Loucy (cell line): ENCODE results near the gene NDEL1.

Experiments used
- H2AFZ ChIP-seq: fragments of 200-600 bp; sonication (generic); 2 replicates; pipeline ENCODE4 v1.6.0; 2016; ENCODE audit warnings: antibody characterized with exemption, mild to moderate bottlenecking, low read length, moderate library complexity
- H3F3A ChIP-seq: fragments of 200-600 bp; 2 replicates; pipeline ENCODE4 v1.6.0; 2016; ENCODE audit warnings: antibody characterized with exemption, low read depth, mild to moderate bottlenecking
- H3K27me3 ChIP-seq: fragments of 200-600 bp; sonication (generic); 2 replicates; pipeline ENCODE4 v1.6.1; 2014; ENCODE audit warnings: low read length, mild to moderate bottlenecking; ENCODE audit not compliant: insufficient read depth, poor library complexity, severe bottlenecking
- H3K36me3 ChIP-seq: fragments of 200-600 bp; sonication (generic); 2 replicates; pipeline ENCODE4 v1.6.1; 2016; ENCODE audit warnings: low read length; ENCODE audit not compliant: insufficient read depth
- H3K4me1 ChIP-seq: fragments of 200-600 bp; sonication (generic); 2 replicates; pipeline ENCODE4 v1.5.1; 2014; ENCODE audit warnings: low read length, mild to moderate bottlenecking; ENCODE audit not compliant: insufficient read depth, poor library complexity, severe bottlenecking
- H3K4me2 ChIP-seq: fragments of 200-600 bp; sonication (generic); 2 replicates; pipeline ENCODE4 v1.6.0; 2014; ENCODE audit warnings: antibody characterized with exemption, low read length, low read depth, mild to moderate bottlenecking; ENCODE audit not compliant: poor library complexity, severe bottlenecking
- H3K4me3 ChIP-seq: fragments of 200-600 bp; sonication (generic); 2 replicates; pipeline ENCODE4 v1.5.1; 2014; ENCODE audit warnings: low read length, mild to moderate bottlenecking, mixed read lengths; ENCODE audit not compliant: poor library complexity, severe bottlenecking
- H3K79me2 ChIP-seq: fragments of 200-600 bp; sonication (generic); 2 replicates; pipeline ENCODE4 v1.6.1; 2014; ENCODE audit warnings: low read length; ENCODE audit not compliant: insufficient read depth
- H3K9ac ChIP-seq: fragments of 200-600 bp; sonication (generic); 2 replicates; pipeline ENCODE4 v1.6.0; 2014; ENCODE audit warnings: mild to moderate bottlenecking, low read depth, low read length, moderate library complexity; ENCODE audit not compliant: poor library complexity, severe bottlenecking
- H3K9me2 ChIP-seq: fragments of 200-600 bp; sonication (generic); replicated peaks from 2 replicates; pipeline ENCODE4 v1.6.1; 2016; ENCODE audit warnings: low read depth, low read length, mixed read lengths
- H3K9me3 ChIP-seq: fragments of 200-600 bp; sonication (generic); 2 replicates; pipeline ENCODE4 v1.6.1; 2014; ENCODE audit warnings: mild to moderate bottlenecking, antibody characterized with exemption, low read length, low read depth; ENCODE audit not compliant: insufficient read depth
- H4K20me1 ChIP-seq: fragments of 200-600 bp; sonication (generic); 2 replicates; pipeline ENCODE4 v1.6.0; 2014; ENCODE audit warnings: antibody characterized with exemption, low read length, mild to moderate bottlenecking; ENCODE audit not compliant: insufficient read depth, poor library complexity, severe bottlenecking
- EZH2phosphoT487 ChIP-seq: fragments of 200-600 bp; IDR thresholded peaks from 2 replicates; pipeline ENCODE4 v1.6.1; 2018; ENCODE audit warnings: antibody characterized with exemption, mild to moderate bottlenecking, moderate library complexity, borderline replicate concordance
- TF ChIP-seq, protein P1 (sequence below): fragments of 200-600 bp; sonication (generic); conservative IDR thresholded peaks from 2 replicates; pipeline ENCODE4 v1.5.1; 2014; ENCODE audit warnings: mild to moderate bottlenecking, antibody characterized with exemption, low read length

The NDEL1 gene

DNA sequence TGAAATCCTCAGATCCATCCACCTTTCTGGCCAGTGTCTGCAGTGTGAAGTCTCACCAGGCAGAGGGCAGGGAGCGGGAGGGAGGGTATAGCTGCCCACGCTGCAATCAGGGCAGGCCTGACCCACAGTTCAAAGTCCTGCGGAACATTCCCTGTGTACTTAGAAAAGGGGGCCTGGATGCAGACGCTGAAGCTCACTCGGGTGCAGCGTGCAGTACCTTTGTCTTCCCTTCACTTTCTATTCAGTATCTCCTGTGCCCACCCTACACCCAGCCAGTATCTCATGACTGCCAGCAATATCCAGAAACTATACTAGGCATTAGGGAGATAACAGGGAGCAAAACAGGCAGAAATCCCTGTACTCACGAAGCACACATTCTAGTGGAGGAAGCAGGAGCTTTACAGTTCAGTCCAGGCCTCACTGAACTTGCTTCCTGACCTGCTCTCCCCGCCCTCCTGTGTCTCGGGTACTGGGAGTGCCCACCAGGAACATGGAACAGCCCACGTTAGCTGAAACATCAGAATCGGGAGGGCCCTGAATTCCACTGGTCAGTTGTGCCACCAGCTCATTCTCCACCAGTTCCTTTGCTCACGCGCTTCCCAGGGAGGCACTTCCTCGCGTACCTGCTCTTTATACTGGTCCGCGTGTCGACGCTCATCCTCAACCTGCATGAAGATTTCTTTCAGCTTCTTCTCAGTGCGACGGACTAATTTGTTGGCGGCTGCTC, 42.2 kb downstream of the NDEL1 start:
- Histone ChIP-seq H3K36me3 (peaks cover 98% of the 10 kb centered on the region; the same call in 1 of the 2 replicates), H2AFZ (no peak overlapping the region), H3K4me1 (no peaks in the 10 kb centered on the region)

DNA sequence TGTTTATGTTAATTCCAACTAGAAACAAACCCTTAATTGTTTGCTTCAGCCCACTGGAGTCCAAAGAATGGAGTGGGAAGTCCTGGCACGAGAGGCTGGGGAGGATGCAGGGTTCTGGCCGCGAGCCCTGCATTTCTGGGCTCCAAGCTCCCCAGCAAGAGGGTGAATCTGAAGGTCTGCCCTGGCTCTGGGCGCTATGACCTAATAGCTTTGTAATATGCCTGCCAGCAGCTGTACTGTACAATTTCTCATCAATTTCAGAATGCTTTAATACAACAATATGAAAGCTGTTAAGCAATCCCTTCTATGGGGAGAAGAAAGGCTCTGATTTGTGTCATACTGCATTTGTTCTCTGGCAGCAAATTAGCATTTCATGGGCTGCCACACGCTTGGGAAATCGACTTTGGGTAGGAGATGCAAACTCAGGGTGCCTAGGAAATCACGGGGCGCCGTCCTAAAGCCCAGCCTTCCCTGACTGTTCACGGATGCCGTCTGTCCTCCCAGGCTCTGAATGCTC, 43.8 kb downstream of the NDEL1 start:
- H3K9me2 ChIP-seq, result no peaks in the 10 kb centered on the region
- no peak overlapping the region for H2AFZ ChIP-seq
- H4K20me1 ChIP-seq, result no peaks in the 10 kb centered on the region
- H3K4me2 ChIP-seq, result no peak overlapping the region
- no peak overlapping the region for H3K4me3 ChIP-seq
- TF ChIP-seq, protein P1, sequence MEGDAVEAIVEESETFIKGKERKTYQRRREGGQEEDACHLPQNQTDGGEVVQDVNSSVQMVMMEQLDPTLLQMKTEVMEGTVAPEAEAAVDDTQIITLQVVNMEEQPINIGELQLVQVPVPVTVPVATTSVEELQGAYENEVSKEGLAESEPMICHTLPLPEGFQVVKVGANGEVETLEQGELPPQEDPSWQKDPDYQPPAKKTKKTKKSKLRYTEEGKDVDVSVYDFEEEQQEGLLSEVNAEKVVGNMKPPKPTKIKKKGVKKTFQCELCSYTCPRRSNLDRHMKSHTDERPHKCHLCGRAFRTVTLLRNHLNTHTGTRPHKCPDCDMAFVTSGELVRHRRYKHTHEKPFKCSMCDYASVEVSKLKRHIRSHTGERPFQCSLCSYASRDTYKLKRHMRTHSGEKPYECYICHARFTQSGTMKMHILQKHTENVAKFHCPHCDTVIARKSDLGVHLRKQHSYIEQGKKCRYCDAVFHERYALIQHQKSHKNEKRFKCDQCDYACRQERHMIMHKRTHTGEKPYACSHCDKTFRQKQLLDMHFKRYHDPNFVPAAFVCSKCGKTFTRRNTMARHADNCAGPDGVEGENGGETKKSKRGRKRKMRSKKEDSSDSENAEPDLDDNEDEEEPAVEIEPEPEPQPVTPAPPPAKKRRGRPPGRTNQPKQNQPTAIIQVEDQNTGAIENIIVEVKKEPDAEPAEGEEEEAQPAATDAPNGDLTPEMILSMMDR, result no peak
- no peak for TF ChIP-seq EZH2phosphoT487
- H3K9me3 ChIP-seq, result no peaks in the 10 kb centered on the region
- no peak overlapping the region for H3K9ac ChIP-seq
- no peaks in the 10 kb centered on the region for H3F3A ChIP-seq
- peaks cover 99% of the 10 kb centered on the region; the same call in 1 of the 2 replicates for H3K36me3 ChIP-seq
- H3K27me3 ChIP-seq, result no peaks in the 10 kb centered on the region
- no peaks in the 10 kb centered on the region for H3K79me2 ChIP-seq
- no peaks in the 10 kb centered on the region for H3K4me1 ChIP-seq

More for the DNA sequence above, 42.2 kb downstream of the NDEL1 start:
- Histone ChIP-seq H3K9me3 (no peaks in the 10 kb centered on the region), H3F3A (no peaks in the 10 kb centered on the region), H3K9ac (no peak overlapping the region), H3K27me3 (no peaks in the 10 kb centered on the region), H3K4me3 (no peak overlapping the region), H4K20me1 (no peaks in the 10 kb centered on the region), H3K4me2 (no peak overlapping the region), H3K9me2 (no peaks in the 10 kb centered on the region), H3K79me2 (no peaks in the 10 kb centered on the region)
- no peak for TF ChIP-seq EZH2phosphoT487
- TF ChIP-seq, protein P1, result no peak

DNA sequence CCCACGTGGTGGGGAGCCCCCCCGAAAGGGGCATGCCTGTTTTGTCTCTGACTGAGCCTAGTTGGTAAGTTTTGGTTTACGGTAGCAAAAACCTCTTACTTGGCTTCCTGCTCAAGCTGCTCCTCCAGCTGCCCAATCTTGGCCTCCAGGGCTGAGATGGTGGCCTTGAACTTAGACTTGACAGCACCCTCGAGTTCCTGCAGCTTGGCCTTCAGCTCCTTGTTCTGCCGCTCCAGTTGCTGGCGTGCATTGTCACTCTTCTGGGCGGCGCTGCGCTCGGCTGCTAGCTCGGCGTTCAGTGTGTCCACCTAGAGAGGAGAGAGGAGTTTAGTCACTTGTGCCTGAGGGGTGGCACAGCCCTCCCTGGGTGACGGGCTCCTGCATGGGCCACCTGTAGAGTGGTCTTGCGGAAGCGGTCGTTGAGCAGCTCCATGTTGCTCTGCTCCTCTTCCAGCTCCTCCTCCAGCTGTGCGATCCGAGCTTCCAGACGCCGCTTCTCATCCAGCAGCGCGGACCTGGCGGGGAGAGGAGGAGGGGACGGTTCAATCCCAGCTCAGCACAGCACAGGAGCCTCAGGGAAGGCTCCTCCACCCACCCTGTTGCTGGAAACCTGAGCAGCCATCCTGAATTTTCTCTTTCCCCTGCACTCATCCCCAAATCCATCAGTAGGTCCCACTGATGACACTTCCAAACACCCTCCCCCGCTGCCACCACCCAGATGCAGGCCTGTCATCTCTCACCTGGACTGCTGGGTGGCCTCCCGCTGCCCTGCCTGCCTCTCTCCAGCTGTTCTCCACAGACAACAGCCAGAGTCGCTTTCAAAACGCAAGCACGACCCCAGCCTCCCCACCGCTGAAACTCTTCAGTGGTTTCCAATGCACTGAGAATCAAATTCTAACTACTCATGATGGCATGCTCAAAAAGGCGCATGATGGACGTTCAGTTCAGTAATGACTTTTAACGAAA, 44.6 kb downstream of the NDEL1 start:
- TF ChIP-seq, protein P1, result no peak
- no peak for TF ChIP-seq EZH2phosphoT487
- Histone ChIP-seq H3K36me3 (peaks cover 99% of the 10 kb centered on the region; the same call in 1 of the 2 replicates), H3K4me3 (no peak overlapping the region), H3F3A (no peaks in the 10 kb centered on the region), H3K4me1 (no peaks in the 10 kb centered on the region), H3K9ac (no peak overlapping the region), H3K79me2 (no peaks in the 10 kb centered on the region), H3K9me2 (no peaks in the 10 kb centered on the region), H4K20me1 (no peaks in the 10 kb centered on the region), H2AFZ (no peak overlapping the region), H3K4me2 (no peak overlapping the region), H3K9me3 (no peaks in the 10 kb centered on the region), H3K27me3 (no peaks in the 10 kb centered on the region)
